GM12878 (cell line): ENCODE measurements around the gene IL23R.

ENCODE experiments used
- CEBPZ ChIP-seq: fragments of 150-350 bp; IDR thresholded peaks from 2 replicates; pipeline ENCODE4 v1.6.1; 2016; ENCODE audit warnings: low read depth, low read length
- CTCF ChIP-seq, 3 experiments: IDR thresholded peaks in 2 of 3; conservative IDR thresholded peaks in 1 of 3; 2 replicates each; pipeline ENCODE4 v1.5.1; 2011; ENCODE audit warnings: low read depth in 3 of 3, low read length in 3 of 3, mild to moderate bottlenecking in 3 of 3, control low read depth in 2 of 3, moderate library complexity in 2 of 3, inconsistent platforms in 1 of 3, mixed read lengths in 1 of 3; ENCODE audit not compliant: control insufficient read depth in 2 of 3, insufficient read depth in 1 of 3; ENCODE audit errors: extremely low read depth in 1 of 3

- no peak for TF ChIP-seq CEBPZ
- TF ChIP-seq CTCF (IDR thresholded peaks at IDR 0.05 in 2 of 3, conservative IDR thresholded peaks at IDR 0.05 in 1 of 3; ENCODE audit: control insufficient read depth in 2 of 3, extremely low read depth in 1 of 3, insufficient read depth in 1 of 3, low read depth in 3 of 3, low read length in 3 of 3): no peak
Observed at GRCh38 chr1:67166196-67166595, at the start of gene IL23R.
